GM12801 (cell line): ENCODE measurements around the gene VPS4A.

ENCODE experiments used
- CTCF ChIP-seq: IDR thresholded peaks from one replicate; pipeline ENCODE4 v1.5.1; 2011; ENCODE audit warnings: control low read depth; ENCODE audit not compliant: insufficient read length; ENCODE audit errors: extremely low read depth

Gene VPS4A

GRCh38 chr16:69345923-69346322 is 34.8 kb downstream of the VPS4A start:
- TF ChIP-seq CTCF: no peak

GRCh38 chr16:69346683-69347082 is 35.5 kb downstream of the VPS4A start:
- TF ChIP-seq CTCF: no peak

GRCh38 chr16:69348222-69348621 is 37.1 kb downstream of the VPS4A start:
- TF ChIP-seq CTCF: no peak

GRCh38 chr16:69349536-69349935 is 38.4 kb downstream of the VPS4A start:
- TF ChIP-seq CTCF: no peak

- no peak for TF ChIP-seq CTCF
Measured at GRCh38 chr16:69350536-69351133, 39.5 kb downstream of the VPS4A start.

GRCh38 chr16:69351309-69352027 is 40.3 kb downstream of the VPS4A start, which contains the start of gene TMED6:
TSS of gene TMED6 (minus strand) at chr16:69351786. CDS start at chr16:69351753, 33 bp downstream.
- TF ChIP-seq CTCF: no peak

- TF ChIP-seq CTCF: no peak
Measured at GRCh38 chr16:69363281-69363717, 52.1 kb downstream of the VPS4A start.
